Activated effector memory CD4-positive, alpha-beta T cell treated with Interleukin-2 at 50 U/mL for 16 hours (primary cell): Measurements from ENCODE around the gene FRMD1.

ENCODE experiments used
- DNase-seq: peaks from one replicate; pipeline ENCODE4 v3.0.0-alpha.2; 2020

The FRMD1 gene

GRCh38 chr6:168040856-168041496, 38.0 kb downstream of the FRMD1 start:
- no peak for DNase-seq

- no peak for DNase-seq
Measured at GRCh38 chr6:168039849-168040248, 39.2 kb downstream of the FRMD1 start.

GRCh38 chr6:168039301-168039700, 39.7 kb downstream of the FRMD1 start:
- no peak for DNase-seq

- no peak for DNase-seq
Measured at GRCh38 chr6:168038576-168039140, 40.4 kb downstream of the FRMD1 start.

GRCh38 chr6:168037856-168038255, 41.2 kb downstream of the FRMD1 start:
- DNase-seq, result no peak

- no peak for DNase-seq
Measured at GRCh38 chr6:168037242-168037641, 41.8 kb downstream of the FRMD1 start.

- no peak for DNase-seq
Measured at GRCh38 chr6:168035661-168036545, 43.1 kb downstream of the FRMD1 start.

- no peak for DNase-seq
Measured at GRCh38 chr6:168035098-168035660, 43.8 kb downstream of the FRMD1 start.

GRCh38 chr6:168034537-168034936, 44.5 kb downstream of the FRMD1 start:
- DNase-seq, result no peak

- no peak for DNase-seq
Measured at GRCh38 chr6:168033791-168034190, 45.2 kb downstream of the FRMD1 start.

- DNase-seq, result no peak
Measured at GRCh38 chr6:168032005-168032760, 46.8 kb downstream of the FRMD1 start.

- no peak for DNase-seq
Measured at GRCh38 chr6:168031411-168031971, 47.5 kb downstream of the FRMD1 start.

- no peak for DNase-seq
Measured at GRCh38 chr6:168030908-168031307, 48.1 kb downstream of the FRMD1 start.

GRCh38 chr6:168030218-168030746, 48.7 kb downstream of the FRMD1 start:
- DNase-seq, result no peak

GRCh38 chr6:168029459-168030217, 49.4 kb downstream of the FRMD1 start:
- no peak for DNase-seq

GRCh38 chr6:168028181-168028580, 50.8 kb downstream of the FRMD1 start:
- no peak for DNase-seq

GRCh38 chr6:168027521-168027920, 51.5 kb downstream of the FRMD1 start:
- no peak for DNase-seq

GRCh38 chr6:168026925-168027324, 52.1 kb downstream of the FRMD1 start:
- no peak for DNase-seq

GRCh38 chr6:168025831-168026710, 52.9 kb downstream of the FRMD1 start:
- no peak for DNase-seq

GRCh38 chr6:168024951-168025510, 54.0 kb downstream of the FRMD1 start:
- no peak for DNase-seq
